ENCODE measurements around the gene KIF3C.
"Not testable (repeated sequence)": the region's sequence is repeated elsewhere in the genome, so short reads cannot be mapped to it uniquely, and the experiment has no call there.

KIF3C gene

GRCh38 chr2:25960920-25961319, 21.4 kb downstream of the KIF3C start:
- no peak for DNase-seq (ENCODE audit: low read depth)

DNA sequence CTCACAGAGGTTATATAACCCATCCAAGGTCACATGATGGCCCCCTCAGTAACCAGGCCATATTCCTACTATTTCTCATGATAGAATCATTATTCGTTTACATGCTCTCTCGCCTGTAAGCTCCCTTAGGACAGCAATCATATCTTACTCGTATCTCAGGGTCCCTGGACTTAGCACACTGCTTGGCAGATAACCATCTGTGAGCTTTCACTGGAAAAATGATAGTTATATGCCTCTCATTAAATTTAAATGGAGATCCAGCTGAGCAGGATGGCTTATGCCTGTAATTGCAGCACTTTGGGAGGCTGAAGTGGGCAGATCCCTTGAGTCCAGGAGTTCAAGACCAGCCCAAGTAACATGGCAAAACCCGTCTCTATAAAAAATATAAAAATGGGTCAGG, 21.9 kb downstream of the KIF3C start:
- DNase-seq (ENCODE audit: low read depth) = no peak

DNA sequence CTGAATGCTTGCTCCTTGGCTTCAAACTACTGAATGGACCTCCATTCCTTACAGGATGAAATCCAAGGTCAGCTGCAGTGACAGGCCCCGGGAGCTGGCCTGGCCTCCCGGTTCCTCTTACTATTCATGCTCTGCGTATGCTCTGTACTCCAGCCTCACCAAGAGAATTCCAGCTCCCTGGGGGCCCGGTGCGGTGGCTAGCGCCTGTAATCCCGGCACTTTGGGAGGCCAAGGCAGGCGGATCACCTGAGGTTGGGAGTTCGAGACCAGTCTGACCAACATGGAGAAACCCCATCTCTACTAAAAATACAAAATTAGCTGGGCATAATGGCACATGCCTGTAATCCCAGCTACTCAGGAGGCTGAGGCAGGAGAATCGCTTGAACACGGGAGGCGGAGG, 23.7 kb downstream of the KIF3C start:
- DNase-seq (ENCODE audit: low read depth) = not testable (repeated sequence)

- no peak for DNase-seq (ENCODE audit: low read depth)
These were observed 24.6 kb downstream of the KIF3C start for GRCh38 chr2:25957743-25958142.

GRCh38 chr2:25955869-25956535, 26.3 kb downstream of the KIF3C start:
- no peak for DNase-seq (ENCODE audit: low read depth)

DNA sequence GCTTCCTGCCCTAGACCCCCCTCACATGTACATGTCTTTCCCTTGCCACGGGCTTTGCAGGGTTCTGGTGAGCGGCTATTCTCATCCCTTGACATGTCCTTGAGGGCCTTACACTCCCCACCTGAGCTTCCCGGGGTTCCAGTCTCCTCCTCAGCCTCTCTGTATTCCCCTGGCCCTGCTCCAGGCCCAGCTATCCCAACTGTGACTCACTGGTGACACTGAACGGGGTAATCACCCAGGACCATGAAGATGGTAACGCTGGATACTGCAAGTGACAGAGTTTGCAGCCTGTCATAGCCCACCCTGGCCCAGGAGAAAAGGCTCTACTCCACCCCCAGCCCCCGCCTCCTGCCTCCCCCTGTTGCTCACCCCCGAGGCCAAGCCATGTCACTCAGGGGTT, 27.3 kb downstream of the KIF3C start:
- DNase-seq (ENCODE audit: low read depth) = no peak

DNA sequence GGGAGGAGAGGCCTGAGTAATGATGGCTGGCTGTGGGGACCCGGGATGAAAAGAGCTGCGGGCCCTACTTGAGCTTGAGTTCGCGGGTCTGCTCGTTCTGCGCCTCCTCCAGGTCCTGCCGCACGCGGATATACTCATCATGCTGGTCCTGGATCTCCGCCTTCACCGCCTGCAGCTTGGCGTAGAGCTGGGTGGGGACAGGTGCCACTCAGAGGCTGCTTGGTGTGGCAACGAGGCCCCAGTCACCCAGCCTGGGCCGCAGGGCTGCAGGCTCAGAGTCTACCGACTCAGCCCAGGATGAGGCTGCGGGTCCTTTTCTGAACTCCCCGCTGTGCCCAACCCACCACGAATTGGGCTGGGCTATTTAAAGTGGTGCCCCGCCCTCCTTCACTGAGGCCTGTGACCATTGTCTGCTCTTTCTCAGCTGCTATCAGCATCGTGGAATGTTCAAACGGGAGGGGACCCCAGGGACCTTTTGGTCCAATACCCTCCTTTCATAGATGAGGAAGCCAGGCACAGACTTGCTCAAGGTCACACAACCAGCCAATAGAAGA, 28.0 kb downstream of the KIF3C start:
- DNase-seq (ENCODE audit: low read depth) = no peak

DNA sequence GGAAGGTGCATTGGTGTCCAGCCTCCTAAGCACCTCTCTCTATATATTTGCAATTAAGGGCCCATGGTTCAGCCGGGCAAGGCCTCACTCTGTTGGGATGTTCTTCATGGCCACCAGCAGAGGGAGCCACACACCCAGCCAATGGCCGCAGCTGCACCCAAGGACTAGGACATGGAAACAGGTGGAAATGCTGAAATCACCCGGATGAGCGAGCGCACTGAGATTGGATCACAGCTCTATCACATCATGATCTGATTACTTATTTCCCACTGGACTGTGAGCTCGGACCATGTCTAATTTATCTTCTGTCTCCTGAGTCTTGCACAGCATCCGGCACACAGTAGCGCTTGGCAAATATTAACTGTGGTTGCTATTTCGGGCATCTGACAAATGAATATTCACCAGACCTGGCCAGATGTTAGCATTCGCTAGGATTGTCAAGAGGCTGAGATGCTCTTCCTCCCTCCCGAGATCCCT, 31.2 kb downstream of the KIF3C start:
- DNase-seq (ENCODE audit: low read depth) = peak; percentile 43

- no peak for DNase-seq (ENCODE audit: low read depth)
These were observed 33.9 kb downstream of the KIF3C start for GRCh38 chr2:25948437-25948836.

GRCh38 chr2:25941042-25941441, 41.3 kb downstream of the KIF3C start:
- no peak for DNase-seq (ENCODE audit: low read depth)

- DNase-seq (ENCODE audit: low read depth) = no peak
These were observed 43.0 kb downstream of the KIF3C start for GRCh38 chr2:25939257-25939668.

DNA sequence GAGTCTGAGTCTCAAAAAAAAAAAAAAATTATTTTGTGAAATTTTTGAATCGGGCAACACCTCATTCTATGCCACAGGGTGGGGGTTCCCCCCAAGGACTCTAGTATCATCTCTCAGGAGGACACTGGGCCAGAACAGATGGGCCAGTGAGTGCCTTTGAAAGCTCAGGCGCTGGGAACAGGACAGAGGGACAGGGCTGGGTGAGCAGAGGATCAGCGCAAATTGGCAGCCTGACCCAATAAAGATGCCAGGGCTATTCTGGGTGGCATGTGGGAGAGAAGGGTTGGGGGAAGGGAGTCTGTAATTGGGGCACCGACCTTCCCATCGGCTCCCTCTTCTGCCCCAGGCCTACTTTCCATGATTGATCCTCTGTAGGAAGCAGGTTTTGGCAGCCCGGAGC, 44.0 kb downstream of the KIF3C start:
- no peak for DNase-seq (ENCODE audit: low read depth)

DNA sequence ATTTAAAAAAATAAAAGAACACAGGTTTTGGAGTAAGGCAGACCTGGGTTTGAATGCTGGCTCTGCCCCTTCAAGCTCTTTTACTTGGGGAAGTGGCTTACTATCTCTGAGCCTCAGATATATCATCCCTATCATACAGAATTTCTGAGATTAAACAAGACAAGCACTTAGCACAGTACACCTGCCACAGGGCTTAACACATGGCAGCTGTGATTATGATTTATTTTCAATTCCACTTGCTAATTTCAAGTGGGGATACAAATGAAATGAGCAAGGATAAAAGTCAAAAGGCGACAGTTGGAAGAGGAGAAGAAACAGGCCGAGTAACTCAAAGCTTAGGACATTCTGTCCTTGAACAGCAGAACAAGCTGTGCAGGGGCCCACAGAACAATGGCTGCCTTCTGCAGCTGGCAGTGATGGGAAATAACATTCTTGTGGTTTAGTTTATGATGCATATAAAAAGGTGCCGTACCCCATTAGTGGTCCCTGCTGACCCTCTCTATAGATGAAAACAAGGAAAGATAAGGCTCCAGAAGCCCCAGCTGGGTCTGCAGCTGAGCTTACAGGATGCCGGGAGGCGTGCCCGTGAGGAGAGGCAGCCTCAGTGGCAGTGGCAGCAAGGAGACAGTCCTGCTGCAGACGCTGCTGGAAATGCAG, 45.3 kb downstream of the KIF3C start:
- DNase-seq (ENCODE audit: low read depth) = no peak

- DNase-seq (ENCODE audit: low read depth) = no peak
These were observed 48.7 kb downstream of the KIF3C start for GRCh38 chr2:25933622-25934021.

GRCh38 chr2:25929789-25930473, 52.4 kb downstream of the KIF3C start:
- DNase-seq (ENCODE audit: low read depth) = no peak

GRCh38 chr2:25928668-25929067, 53.6 kb downstream of the KIF3C start:
- no peak for DNase-seq (ENCODE audit: low read depth)

- DNase-seq (ENCODE audit: low read depth) = no peak
These were observed 55.1 kb downstream of the KIF3C start for GRCh38 chr2:25926984-25927756.

GRCh38 chr2:25922501-25922900, 59.8 kb downstream of the KIF3C start:
- DNase-seq (ENCODE audit: low read depth) = no peak

- DNase-seq (ENCODE audit: low read depth) = no peak
These were observed 61.4 kb downstream of the KIF3C start for GRCh38 chr2:25920786-25921415.

- DNase-seq (ENCODE audit: low read depth) = no peak
These were observed 62.0 kb downstream of the KIF3C start for GRCh38 chr2:25920336-25920735.

- no peak for DNase-seq (ENCODE audit: low read depth)
These were observed 64.5 kb downstream of the KIF3C start for GRCh38 chr2:25917832-25918231.

- not testable (repeated sequence) for DNase-seq (ENCODE audit: low read depth)
These were observed 64.9 kb downstream of the KIF3C start for GRCh38 chr2:25917411-25917810.
